ENCODE results near the gene DOC2B.
"Not testable (repeated sequence)": the region's sequence is repeated elsewhere in the genome, so short reads cannot be mapped to it uniquely, and the experiment has no call there.

DOC2B gene

DNA sequence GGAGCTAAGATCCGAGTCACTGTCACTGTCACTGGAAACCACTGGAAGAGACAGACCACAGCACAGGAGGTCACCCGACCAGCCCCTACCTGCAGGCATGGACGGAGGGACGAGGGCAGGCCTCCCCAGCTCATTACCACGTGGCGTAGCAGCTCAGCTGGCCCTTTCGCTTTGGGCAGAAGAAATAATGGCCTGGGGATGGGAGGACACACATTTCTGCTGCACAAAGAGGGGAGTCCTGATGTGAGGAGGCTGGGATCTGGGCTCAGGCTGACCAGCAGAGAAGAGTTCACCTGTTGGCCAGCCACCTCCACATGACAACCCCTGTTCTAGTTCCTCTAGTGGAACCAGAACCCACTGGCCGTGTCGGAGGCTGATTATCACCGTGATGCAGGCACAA lies 38.2 kb upstream of the DOC2B start:
- H3K4me3 ChIP-seq (ENCODE audit: low read depth, low read length), result no peak overlapping the region
- POLR2A ChIA-PET, result no interaction called here
- CTCF ChIA-PET, result no interaction called here
- DNase-seq (ENCODE audit: low read depth, low spot score), result no peak
- no peak for TF ChIP-seq CTCF (IDR thresholded peaks at IDR 0.05; ENCODE audit: insufficient read depth, low read length, missing control alignments)

- DNase-seq (ENCODE audit: low read depth, low spot score), result no peak
- TF ChIP-seq CTCF (IDR thresholded peaks at IDR 0.05; ENCODE audit: insufficient read depth, low read length, missing control alignments), result no peak
- ChIA-PET CTCF (no interaction called here), POLR2A (no interaction called here)
- no peak overlapping the region for H3K4me3 ChIP-seq (ENCODE audit: low read depth, low read length)
These were observed 37.1 kb upstream of the DOC2B start for GRCh38 chr17:218432-219110.

DNA sequence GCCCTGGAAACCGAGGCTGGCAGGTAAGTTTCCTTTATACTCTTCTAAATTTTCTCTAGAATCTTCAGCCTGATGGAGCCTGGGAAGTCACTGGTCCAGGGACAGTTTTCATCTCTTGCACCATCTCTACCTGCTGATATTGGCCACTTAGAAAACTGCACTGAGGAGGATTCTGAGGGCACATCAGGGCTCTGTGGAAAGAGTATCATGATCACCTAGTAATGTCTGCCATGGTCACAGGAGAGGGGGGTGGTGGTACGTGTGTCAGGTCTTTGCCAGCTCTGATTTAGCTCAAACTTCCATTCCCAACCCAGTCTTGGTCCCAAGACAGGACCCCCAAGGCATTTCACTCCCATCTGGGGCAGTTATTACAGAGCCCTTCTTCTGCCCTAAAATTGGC lies 35.2 kb upstream of the DOC2B start:
- H3K4me3 ChIP-seq (ENCODE audit: low read depth, low read length), result no peak overlapping the region
- POLR2A ChIA-PET, result no interaction called here
- CTCF ChIA-PET, result no interaction called here
- no peak for DNase-seq (ENCODE audit: low read depth, low spot score)
- no peak for TF ChIP-seq CTCF (IDR thresholded peaks at IDR 0.05; ENCODE audit: insufficient read depth, low read length, missing control alignments)

DNA sequence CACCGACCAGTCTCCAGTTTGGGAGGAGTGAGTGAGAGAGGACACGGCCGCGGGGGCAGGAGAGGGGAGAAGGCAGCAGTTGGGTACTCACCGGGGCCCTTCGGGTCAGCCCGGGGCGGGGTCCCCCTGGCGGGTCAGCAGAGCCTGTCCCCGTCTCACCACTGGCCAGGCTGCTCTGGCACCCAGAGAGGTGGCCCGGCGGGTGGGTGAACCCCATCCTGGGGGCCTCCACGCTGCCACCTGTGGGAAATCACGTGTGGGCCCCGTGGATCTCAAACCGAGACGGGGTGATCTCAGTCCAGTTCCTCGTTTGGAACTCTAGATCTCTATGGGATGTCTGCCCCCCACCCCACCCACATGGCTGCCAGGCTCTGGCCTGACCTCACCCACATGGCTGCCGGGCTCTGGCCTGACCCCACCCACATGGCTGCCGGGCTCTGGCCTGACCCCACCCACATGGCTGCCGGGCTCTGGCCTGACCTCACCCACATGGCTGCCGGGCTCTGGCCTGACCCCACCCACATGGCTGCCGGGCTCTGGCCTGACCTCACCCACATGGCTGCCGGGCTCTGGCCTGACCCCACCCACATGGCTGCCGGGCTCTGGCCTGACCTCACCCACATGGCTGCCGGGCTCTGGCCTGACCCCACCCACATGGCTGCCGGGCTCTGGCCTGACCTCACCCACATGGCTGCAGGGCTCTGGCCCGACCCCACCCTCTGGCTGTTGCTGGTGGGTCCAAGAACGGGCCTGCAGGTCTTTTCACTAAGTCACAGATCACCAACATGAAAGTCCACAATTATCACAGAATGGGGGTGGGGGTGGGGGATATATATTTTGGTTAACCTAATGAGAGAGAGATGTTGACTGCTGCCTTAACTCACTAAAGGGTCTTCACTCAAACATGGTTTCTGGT lies 34.4 kb upstream of the DOC2B start:
- DNase-seq (ENCODE audit: low read depth, low spot score); CTCF ChIA-PET; H3K4me3 ChIP-seq (ENCODE audit: low read depth, low read length); POLR2A ChIA-PET: not testable (repeated sequence)

- no peak for DNase-seq (ENCODE audit: low read depth, low spot score)
- no peak overlapping the region for H3K4me3 ChIP-seq (ENCODE audit: low read depth, low read length)
- no peak for TF ChIP-seq CTCF (IDR thresholded peaks at IDR 0.05; ENCODE audit: insufficient read depth, low read length, missing control alignments)
- CTCF ChIA-PET, result no interaction called here
- POLR2A ChIA-PET, result no interaction called here
These were observed 33.5 kb upstream of the DOC2B start for GRCh38 chr17:214881-215331.

GRCh38 chr17:213286-214105 lies 32.0 kb upstream of the DOC2B start:
- TF ChIP-seq CTCF (IDR thresholded peaks at IDR 0.05; ENCODE audit: insufficient read depth, low read length, missing control alignments), result no peak
- CTCF ChIA-PET, result no interaction called here
- H3K4me3 ChIP-seq (ENCODE audit: low read depth, low read length), result no peak overlapping the region
- POLR2A ChIA-PET, result no interaction called here
- no peak for DNase-seq (ENCODE audit: low read depth, low spot score)

Measured in AG04449 (cell line).